Testis (tissue), 2 donors: ENCODE results near the gene BCAT1.

Source experiments
- POLR2A ChIP-seq: fragments of 450-650 bp; IDR thresholded peaks from one replicate; pipeline ENCODE4 v1.6.1; 2017; ENCODE audit warnings: antibody characterized with exemption, mild to moderate bottlenecking, moderate library complexity
- TF ChIP-seq, protein P1 (sequence below), 3 experiments: fragments of 450-650 bp in 2 of 3; fragments of 200-600 bp in 1 of 3; sonication (generic) in 1 of 3; IDR thresholded peaks; one replicate each; pipeline ENCODE4 v1.5.1; 2016 to 2019; ENCODE audit warnings: antibody characterized with exemption in 3 of 3, mild to moderate bottlenecking in 2 of 3, moderate library complexity in 1 of 3

DNA sequence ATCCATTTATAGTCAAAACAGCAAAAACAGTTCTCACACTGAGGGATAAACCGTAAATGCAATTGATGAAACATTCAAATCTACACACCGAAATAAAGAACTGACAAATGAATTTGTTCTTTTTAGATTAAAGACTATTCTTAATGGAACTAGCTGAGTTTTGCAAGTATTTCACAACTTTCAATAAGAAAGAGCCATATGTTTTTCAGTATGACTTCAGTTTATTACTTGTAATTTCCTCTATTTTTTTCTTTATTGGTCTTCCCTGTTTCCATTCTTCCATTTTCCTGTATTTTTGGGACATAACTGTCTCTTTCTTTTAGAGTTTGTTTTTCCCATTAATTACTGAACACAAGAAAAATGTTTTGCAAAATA is 4.3 kb downstream of the BCAT1 start:
- TF ChIP-seq, protein P1, sequence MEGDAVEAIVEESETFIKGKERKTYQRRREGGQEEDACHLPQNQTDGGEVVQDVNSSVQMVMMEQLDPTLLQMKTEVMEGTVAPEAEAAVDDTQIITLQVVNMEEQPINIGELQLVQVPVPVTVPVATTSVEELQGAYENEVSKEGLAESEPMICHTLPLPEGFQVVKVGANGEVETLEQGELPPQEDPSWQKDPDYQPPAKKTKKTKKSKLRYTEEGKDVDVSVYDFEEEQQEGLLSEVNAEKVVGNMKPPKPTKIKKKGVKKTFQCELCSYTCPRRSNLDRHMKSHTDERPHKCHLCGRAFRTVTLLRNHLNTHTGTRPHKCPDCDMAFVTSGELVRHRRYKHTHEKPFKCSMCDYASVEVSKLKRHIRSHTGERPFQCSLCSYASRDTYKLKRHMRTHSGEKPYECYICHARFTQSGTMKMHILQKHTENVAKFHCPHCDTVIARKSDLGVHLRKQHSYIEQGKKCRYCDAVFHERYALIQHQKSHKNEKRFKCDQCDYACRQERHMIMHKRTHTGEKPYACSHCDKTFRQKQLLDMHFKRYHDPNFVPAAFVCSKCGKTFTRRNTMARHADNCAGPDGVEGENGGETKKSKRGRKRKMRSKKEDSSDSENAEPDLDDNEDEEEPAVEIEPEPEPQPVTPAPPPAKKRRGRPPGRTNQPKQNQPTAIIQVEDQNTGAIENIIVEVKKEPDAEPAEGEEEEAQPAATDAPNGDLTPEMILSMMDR (IDR thresholded peaks at IDR 0.05), result no peak
- no peak for TF ChIP-seq POLR2A
